HepG2 (cell line): Measurements from ENCODE around the gene MRPS2. TPM values are rescaled to one million over a fixed set of nuclear protein-coding genes. Genes with fewer than 3 reads are reported as not detected.

Experiments used
- ASH2L ChIP-seq: fragments of 300-600, 200-600 bp; sonication (generic); IDR thresholded peaks from 2 replicates; pipeline ENCODE4 v1.7.0; 2017; ENCODE audit warnings: low read depth, mild to moderate bottlenecking, moderate library complexity, mixed read lengths, low read length; ENCODE audit not compliant: insufficient read length
- BRD4 ChIP-seq: sonication (generic); formaldehyde crosslinking; IDR thresholded peaks from 2 replicates; pipeline ENCODE4 v1.4.0; 2020; ENCODE audit warnings: missing genetic modification reagents
- KDM2A ChIP-seq: sonication (generic); formaldehyde crosslinking; IDR thresholded peaks from 2 replicates; pipeline ENCODE4 v1.4.0; 2020; ENCODE audit warnings: low read depth, missing genetic modification reagents, borderline replicate concordance
- KLF11 ChIP-seq: IDR thresholded peaks from 2 replicates; pipeline ENCODE4 v1.6.1; 2016; ENCODE audit warnings: missing compliant biosample characterization
- KLF9 ChIP-seq: IDR thresholded peaks from 2 replicates; pipeline ENCODE4 v1.6.1; 2016; ENCODE audit warnings: low read depth
- MAZ ChIP-seq, 2 experiments: sonication (generic) in 1 of 2; formaldehyde crosslinking in 1 of 2; IDR thresholded peaks; 2 replicates each; pipeline versions ENCODE4 v1.5.0 to v1.6.1; 2012 to 2020; ENCODE audit warnings: low read depth in 2 of 2, mild to moderate bottlenecking in 2 of 2, borderline replicate concordance in 1 of 2, improper control_type of control experiment in 1 of 2, low read length in 1 of 2, missing genetic modification reagents in 1 of 2, moderate library complexity in 1 of 2
- MTA3 ChIP-seq: sonication (generic); formaldehyde crosslinking; IDR thresholded peaks from 2 replicates; pipeline ENCODE4 v1.4.0; 2020; ENCODE audit warnings: missing genetic modification reagents
- NBN ChIP-seq: fragments of 450-650 bp; conservative IDR thresholded peaks from 2 replicates; pipeline ENCODE4 v1.6.1; 2017
- PATZ1 ChIP-seq: sonication (generic); formaldehyde crosslinking; IDR thresholded peaks from 2 replicates; pipeline ENCODE4 v1.4.0; 2020; ENCODE audit warnings: missing genetic modification reagents
- PREB ChIP-seq: sonication (generic); formaldehyde crosslinking; IDR thresholded peaks from 2 replicates; pipeline ENCODE4 v1.4.0; 2020; ENCODE audit warnings: missing genetic modification reagents
- RNF2 ChIP-seq: fragments of 450-650 bp; conservative IDR thresholded peaks from 2 replicates; pipeline ENCODE4 v1.6.1; 2016; ENCODE audit warnings: low read depth
- ZGPAT ChIP-seq: IDR thresholded peaks from 2 replicates; pipeline ENCODE4 v1.6.1; 2016; ENCODE audit warnings: mild to moderate bottlenecking
- ZNF10 ChIP-seq: sonication (generic); formaldehyde crosslinking; IDR thresholded peaks from 2 replicates; pipeline ENCODE4 v1.4.0; 2020; ENCODE audit warnings: mild to moderate bottlenecking, low read depth, missing genetic modification reagents, borderline replicate concordance
- ZNF274 ChIP-seq: sonication (generic); formaldehyde crosslinking; IDR thresholded peaks from 2 replicates; pipeline ENCODE4 v1.5.1; 2020; ENCODE audit warnings: mild to moderate bottlenecking, missing genetic modification reagents
- ZNF446 ChIP-seq: sonication (generic); formaldehyde crosslinking; IDR thresholded peaks from 2 replicates; pipeline ENCODE4 v1.5.0; 2020; ENCODE audit warnings: mild to moderate bottlenecking, missing genetic modification reagents
- ZNF768 ChIP-seq: sonication (generic); formaldehyde crosslinking; IDR thresholded peaks from 2 replicates; pipeline ENCODE4 v1.4.0; 2020; ENCODE audit warnings: missing genetic modification reagents
- ZNF878 ChIP-seq: sonication (generic); formaldehyde crosslinking; IDR thresholded peaks from 2 replicates; pipeline ENCODE4 v1.8.1; 2023; ENCODE audit warnings: mild to moderate bottlenecking, missing genetic modification reagents, moderate library complexity
- polyA plus RNA-seq, 8 experiments: library from polyadenylated mRNA; depleted of rRNA in 3 of 8; stranded (reverse) in 7 of 8; unstranded in 1 of 8; fragments of >200 nt; fragmentation: Illumina TruSeq in 4 of 8; extraction: Trizol in 4 of 8; gene quantifications; 2 replicates each; pipeline versions ENCODE4 v1.2.1 to v1.2.3, GENCODE V29; 2011 to 2016; ENCODE audit warnings: low read depth in 4 of 8, missing spikeins in 1 of 8, mixed read lengths in 1 of 8; ENCODE audit not compliant: insufficient read depth in 1 of 8
- total RNA-seq, 5 experiments: library from RNA; depleted of rRNA; stranded (reverse); fragments of >200 nt; fragmentation: Illumina TruSeq; extraction: Trizol; gene quantifications; 2 replicates each; pipeline ENCODE4 v1.2.3, GENCODE V29; 2016; ENCODE audit warnings: low read depth in 1 of 5
- TF ChIP-seq, protein P1 (sequence below): sonication (generic); formaldehyde crosslinking; IDR thresholded peaks from 2 replicates; pipeline ENCODE4 v1.8.1; 2023; ENCODE audit warnings: mild to moderate bottlenecking, missing genetic modification reagents
- TF ChIP-seq, protein P2 (sequence below): sonication (generic); formaldehyde crosslinking; IDR thresholded peaks from 2 replicates; pipeline ENCODE4 v1.4.0; 2020; ENCODE audit warnings: missing genetic modification reagents

The MRPS2 gene
- total and polyA plus RNA-seq, 2 of the 13 experiments (the other 11 are each of a cell fraction or from before 2014, with no cell fraction given) = 44.4 to 86.7 TPM

- 0 out of 2 replicates have a peak, but pooled peaks have one; percentile 42 for TF ChIP-seq KLF9 (CRISPR knock-in tag)
- TF ChIP-seq, protein P1, sequence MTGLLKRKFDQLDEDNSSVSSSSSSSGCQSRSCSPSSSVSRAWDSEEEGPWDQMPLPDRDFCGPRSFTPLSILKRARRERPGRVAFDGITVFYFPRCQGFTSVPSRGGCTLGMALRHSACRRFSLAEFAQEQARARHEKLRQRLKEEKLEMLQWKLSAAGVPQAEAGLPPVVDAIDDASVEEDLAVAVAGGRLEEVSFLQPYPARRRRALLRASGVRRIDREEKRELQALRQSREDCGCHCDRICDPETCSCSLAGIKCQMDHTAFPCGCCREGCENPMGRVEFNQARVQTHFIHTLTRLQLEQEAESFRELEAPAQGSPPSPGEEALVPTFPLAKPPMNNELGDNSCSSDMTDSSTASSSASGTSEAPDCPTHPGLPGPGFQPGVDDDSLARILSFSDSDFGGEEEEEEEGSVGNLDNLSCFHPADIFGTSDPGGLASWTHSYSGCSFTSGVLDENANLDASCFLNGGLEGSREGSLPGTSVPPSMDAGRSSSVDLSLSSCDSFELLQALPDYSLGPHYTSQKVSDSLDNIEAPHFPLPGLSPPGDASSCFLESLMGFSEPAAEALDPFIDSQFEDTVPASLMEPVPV (CRISPR knock-in tag) = 0 out of 2 replicates have a peak, but pooled peaks have one; percentile 56
- peak; percentile 59; the same call in 1 of the 2 replicates for TF ChIP-seq KDM2A
- peak; percentile 49 for TF ChIP-seq PATZ1 (CRISPR knock-in tag)
- no peak for TF ChIP-seq PREB (CRISPR knock-in tag)
- 0 out of 2 replicates have a peak, but pooled peaks have one; percentile 53 for TF ChIP-seq BRD4
- no peak for TF ChIP-seq ZNF446
- TF ChIP-seq, protein P2, sequence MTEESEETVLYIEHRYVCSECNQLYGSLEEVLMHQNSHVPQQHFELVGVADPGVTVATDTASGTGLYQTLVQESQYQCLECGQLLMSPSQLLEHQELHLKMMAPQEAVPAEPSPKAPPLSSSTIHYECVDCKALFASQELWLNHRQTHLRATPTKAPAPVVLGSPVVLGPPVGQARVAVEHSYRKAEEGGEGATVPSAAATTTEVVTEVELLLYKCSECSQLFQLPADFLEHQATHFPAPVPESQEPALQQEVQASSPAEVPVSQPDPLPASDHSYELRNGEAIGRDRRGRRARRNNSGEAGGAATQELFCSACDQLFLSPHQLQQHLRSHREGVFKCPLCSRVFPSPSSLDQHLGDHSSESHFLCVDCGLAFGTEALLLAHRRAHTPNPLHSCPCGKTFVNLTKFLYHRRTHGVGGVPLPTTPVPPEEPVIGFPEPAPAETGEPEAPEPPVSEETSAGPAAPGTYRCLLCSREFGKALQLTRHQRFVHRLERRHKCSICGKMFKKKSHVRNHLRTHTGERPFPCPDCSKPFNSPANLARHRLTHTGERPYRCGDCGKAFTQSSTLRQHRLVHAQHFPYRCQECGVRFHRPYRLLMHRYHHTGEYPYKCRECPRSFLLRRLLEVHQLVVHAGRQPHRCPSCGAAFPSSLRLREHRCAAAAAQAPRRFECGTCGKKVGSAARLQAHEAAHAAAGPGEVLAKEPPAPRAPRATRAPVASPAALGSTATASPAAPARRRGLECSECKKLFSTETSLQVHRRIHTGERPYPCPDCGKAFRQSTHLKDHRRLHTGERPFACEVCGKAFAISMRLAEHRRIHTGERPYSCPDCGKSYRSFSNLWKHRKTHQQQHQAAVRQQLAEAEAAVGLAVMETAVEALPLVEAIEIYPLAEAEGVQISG (CRISPR knock-in tag) = peak; percentile 46
- TF ChIP-seq ZNF10 (CRISPR knock-in tag) = no peak
- peak; percentile 50; the same call in 1 of the 2 replicates for TF ChIP-seq ZNF768 (CRISPR knock-in tag)
- no peak for TF ChIP-seq MAZ (IDR thresholded peaks at IDR 0.05; ENCODE audit: borderline replicate concordance, low read depth, low read length)
- TF ChIP-seq MAZ (CRISPR knock-in tag; IDR thresholded peaks at IDR 0.05; ENCODE audit: low read depth) = peak; percentile 59; the same call in 1 of the 2 replicates
- no peak for TF ChIP-seq ZNF274
- TF ChIP-seq RNF2 = no peak
- TF ChIP-seq ASH2L = no peak
- TF ChIP-seq MTA3 = no peak
- TF ChIP-seq NBN = no peak
- TF ChIP-seq ZGPAT (CRISPR knock-in tag) = peak; percentile 26; the same call in 1 of the 2 replicates
- TF ChIP-seq KLF11 (CRISPR knock-in tag) = no peak
- no peak for TF ChIP-seq ZNF878
Observed at GRCh38 chr9:135480071-135480939, 20.2 kb upstream of the MRPS2 start (continued).
